NCI-H345 treated with DMSO at 0.1 percent for 48 hours (cell line): ENCODE measurements around the gene SHISA5.
A peak's percentile ranks its signal among the peaks of the same experiment; 100 is the strongest.
"Not testable (repeated sequence)": the region's sequence is repeated elsewhere in the genome, so short reads cannot be mapped to it uniquely, and the experiment has no call there.

Experiments used
- DNase-seq: peaks from one replicate; lab custom pipeline; 2025; ENCODE audit not compliant: unreplicated experiment; lab: John Stamatoyannopoulos, UW

Gene SHISA5

DNA sequence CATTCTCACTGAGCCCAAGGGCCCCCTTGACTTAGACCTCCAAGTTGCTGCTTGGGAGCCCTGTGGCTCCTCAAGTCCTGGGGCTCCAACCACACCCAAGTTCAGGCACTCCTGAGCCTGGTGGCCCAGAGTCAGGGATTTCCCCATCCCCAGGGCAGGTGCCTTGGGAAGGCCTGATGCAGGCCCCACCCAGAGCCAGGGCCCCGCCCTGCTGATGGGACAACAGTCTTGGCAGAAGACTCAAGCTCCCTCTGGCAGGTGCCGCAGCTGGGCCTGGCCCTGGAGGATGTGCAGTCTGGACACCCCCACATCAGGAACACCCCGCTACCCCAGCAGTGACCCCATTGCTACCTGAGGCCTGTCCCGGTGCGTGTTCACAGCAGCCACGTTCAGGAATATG, 17.7 kb upstream of the SHISA5 start:
- DNase-seq, result no peak

DNA sequence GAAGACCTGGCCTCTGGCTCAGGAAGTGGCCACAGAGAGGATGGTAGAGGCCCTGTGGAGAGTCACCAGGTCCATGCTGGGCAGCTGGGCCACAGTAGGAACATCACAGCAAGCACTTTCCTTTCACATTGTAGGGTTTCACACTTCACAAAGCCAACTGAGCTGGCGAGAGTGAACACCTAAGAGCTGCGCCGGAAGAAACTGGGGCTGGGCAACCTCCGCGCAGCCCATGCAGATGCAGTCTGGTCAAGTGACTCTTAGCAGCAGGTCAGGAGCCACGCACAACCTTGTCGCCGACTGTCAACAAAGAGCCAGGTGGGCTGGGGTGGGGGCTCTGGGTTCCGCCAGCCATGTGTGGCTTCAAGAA, 15.3 kb upstream of the SHISA5 start:
- no peak for DNase-seq

DNA sequence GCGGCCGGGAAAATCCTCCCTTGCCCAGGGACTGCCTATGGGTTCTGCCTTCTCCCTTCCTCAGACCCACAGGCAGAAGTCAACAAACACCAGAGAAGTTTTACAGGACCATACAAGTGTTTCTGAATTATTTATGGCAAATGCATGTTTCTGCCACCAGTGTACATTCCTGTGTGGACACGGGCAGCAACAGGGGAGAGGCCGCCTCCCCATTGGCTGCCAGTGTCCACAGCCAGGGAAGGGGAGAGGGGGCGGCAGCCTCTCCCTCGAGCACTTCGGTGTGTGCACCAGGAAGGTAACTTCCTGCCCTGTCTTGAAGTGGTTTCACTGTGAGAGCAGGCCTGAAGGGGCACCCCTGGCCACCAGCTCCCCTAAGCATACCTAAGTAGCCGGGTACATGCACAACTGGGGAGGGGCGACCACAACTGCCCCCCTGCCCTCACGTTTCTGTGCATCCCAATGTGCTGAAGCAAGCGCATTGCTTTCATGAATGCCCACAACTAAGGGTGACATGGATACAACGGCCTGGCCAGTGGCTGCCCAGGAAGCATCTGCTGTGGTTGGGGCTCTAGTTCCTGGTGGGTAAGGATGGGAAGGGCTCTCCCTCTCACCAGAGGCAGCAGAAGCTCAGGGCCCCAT, 14.8 kb upstream of the SHISA5 start:
- no peak for DNase-seq

DNA sequence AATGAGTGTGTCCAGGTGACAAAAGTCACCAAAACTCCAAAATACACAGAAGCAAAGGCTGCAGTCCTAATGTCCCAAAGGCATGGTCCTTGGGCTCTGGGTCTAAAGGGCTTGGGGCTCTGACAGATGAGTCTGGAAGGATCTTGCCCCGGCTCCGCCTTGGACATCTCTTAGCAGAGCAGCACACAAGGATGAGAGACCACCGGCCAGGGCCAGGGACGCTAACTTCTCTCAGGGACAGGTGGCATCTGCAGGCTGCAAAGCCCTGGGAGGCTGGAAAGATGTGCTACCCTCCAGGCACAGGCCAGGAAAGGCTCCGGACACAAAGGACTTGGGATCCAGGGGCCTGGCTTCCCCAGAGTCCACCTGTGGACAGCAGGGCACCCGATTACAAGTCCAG, 14.1 kb upstream of the SHISA5 start:
- DNase-seq, result no peak

DNA sequence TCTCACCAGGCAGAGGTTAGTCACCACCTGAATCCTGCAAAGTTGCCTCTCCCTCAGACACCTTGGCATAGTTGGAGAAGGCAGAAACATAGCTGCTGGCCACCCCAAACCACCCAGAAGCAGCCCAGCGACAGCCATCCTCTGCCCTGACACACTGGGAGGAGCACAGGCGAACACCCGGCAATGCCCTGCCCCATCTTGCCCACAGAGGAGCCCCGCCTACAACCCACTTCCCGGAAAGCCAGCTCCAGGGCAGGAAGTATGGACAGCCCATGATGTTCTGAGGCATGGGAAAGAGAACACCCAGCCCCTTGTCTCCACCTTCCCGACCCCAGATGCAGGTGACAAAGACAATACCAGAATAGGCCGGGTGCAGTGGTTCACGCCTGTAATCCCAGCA, 12.6 kb upstream of the SHISA5 start:
- DNase-seq, result no peak

DNA sequence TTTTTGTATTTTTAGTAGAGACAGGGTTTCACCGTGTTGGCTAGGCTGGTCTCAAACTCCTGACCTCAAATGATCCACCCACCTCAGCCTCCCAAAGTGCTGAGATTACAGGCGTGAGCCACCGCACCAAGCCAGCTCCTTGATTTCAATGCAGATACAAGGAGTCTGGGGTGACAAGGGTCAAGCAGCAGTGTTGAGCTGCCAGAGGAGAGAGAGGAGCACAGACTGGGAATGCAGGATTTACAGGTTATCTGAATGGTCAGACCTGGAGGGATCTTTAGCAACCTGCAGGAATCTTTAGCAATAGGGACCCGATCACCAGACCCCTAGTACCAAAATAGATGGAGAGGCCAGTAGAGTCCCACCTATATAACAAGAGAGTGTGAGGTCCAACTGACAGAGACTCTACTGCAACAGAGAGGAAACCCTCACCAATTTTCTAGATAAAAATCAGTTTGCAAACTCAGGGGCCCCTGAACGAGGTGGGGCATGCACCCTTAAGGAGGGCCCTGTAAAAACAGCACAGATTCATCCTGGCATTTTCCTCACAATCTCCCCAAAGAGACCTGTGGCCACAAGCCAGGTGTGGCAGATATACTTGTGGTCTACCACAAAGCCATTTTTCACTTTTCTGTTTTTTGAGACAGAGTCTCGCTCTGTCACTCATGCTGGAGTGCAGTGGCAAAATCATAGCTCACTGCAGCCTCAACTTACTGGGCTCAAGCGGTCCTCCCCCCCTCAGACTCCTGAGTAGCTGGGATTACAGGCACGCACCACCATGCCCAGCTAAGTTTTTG, 10.7 kb upstream of the SHISA5 start:
- DNase-seq, result no peak

DNA sequence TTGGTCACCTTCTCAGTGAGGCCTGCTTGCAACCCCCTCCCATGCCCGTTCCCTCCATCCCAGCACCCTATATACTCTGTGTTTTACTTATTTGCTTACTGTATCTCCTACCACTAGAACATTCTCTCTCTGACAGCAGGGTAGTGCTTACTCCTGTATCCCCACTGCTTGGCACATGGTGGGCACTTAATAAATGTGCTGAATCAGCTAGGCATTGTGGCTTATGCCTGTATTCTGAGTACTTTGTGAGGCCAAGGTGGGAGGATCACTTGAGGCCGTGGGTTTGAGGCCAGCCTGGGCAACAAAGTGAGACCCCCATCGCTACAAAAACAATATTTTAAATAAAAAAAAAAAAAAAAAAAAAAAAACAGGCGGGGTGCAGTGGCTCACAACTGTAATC, 7.6 kb upstream of the SHISA5 start:
- no peak for DNase-seq

DNA sequence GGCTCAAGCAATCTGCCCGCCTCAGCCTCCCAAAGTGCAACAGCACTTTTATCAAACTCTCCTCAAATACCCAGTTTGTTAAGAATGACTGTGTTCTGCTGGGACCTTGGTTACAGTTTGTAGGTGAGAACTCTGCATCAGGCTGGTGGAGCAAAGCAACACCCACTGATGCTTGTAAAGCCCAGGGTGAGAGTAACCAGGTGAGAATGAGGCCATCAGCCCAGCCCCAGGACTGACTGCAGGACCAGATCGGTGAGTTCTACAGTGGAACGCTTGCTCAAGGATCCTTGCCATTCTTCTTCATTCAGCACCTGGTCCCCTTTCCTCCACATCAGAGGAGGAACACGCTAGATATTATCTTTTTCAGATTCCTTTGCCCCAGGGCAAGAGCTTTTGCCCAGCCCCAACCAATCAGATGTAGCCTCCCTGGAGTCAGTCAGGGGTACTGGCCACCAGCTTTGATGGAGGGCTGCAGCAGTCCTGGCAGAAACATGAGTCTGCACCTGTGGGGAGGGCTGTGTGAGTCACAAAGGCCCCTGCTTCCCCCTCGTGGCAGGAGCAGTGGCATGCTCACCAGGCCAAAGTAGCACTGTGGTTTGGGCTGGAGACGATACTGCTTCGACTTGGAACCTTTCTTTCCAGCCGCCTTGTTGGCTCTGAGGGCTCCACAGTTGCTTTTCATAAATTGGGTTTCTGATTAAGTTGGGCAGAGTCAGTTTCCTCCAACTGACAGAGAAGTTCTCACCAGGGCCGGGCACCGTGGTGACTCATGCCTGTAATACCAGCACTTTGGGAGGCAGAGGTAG, 3.5 kb upstream of the SHISA5 start:
- DNase-seq, result peak; percentile 11

DNA sequence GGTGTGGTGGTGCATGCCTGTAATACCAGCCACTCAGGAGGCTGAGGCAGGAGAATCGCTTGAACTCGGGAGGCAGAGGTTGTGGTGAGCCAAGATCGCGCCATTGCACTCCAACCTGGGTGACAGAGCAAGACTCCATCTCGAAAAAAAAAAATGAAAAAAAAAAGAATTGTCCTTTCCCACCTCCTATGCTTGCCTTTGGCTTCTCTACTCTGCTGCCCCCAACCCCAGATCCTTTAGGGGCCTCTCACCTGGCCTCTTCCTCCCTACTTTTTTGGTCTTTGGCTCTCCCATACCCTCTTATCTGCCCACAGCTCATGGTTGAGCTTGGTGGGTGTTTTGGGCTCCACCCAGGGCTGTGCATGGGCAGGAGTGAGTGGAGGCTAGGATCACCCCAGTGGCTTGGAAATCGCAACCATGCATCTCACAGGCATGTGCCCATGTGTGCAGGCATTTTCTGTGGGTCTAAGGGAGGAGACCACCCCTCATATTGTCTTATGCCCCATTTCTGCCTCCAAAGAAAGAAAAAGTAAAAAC, 2.1 kb upstream of the SHISA5 start:
- DNase-seq, result no peak

DNA sequence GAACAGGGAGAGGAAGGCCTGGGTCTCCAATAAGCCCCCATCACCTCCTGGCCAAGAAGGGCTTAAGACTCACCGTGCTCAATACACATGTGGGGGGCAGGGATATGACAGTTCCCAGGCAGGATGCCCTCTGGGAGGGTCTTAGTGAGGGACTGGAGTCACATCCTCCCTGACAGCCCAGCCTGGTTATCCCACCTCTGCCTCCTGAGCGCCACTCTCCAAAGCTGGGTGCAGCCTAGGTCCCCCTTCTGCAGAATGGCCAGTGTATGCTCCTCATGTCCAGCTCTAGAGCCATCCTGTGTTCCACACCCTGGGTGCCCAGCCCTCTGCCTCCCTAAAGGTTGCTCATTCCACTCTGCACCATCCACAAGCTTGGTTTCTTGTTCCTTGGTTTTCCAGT, 1.2 kb upstream of the SHISA5 start:
- no peak for DNase-seq

DNA sequence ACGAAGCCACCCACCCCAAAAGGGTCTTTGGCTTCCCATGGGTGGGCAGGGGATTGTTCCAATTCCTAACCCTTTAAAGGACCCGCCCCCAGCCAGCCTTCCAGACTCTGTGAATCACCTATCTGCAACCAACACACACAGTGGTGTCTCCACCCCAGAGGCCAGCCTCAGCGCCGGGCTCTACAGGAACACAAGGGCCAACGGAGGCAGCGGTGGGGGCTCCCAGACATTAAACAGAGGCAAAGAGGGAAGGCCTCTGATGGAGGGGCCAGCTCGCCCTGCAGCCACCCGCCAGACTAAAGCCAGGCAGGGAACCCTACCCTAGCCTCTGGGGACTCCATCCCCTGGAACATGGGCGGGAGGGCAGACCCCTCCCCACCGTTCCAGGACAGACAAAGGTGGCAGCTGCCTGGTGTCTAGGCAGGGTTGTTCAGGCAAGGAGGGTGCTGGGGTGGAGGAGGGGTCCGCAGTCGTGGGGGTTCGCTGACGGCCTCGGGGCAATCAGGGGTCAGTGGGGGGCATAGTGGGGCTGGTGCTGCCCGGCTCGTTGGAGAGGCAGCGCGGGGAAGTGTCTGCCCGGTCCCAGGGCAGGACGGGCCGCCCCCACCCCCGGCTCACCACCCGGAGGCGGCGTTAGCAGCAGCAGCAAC, 448 bp downstream of the SHISA5 start:
- DNase-seq, result no peak

DNA sequence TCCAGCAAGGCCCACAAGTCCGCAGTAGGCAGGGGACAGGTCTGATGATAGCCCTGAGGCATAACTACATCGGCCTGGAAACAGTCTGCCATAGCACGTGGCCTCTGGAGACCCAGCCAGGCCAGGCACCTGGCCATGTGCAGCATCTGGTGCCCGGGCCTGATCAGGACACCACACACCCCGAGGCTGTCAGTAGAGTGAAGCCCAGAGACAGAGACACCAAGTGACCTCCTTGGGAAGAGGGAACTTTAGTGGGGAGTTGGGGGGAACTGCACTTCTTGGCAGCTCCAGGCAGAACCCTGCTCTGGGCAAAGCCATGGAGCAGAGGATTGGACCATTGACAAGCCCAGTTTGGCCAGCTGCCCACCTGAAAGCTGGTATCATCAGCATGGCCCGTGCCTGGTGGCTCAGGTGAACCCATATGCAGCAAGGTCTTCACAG, 1.2 kb downstream of the SHISA5 start:
- DNase-seq, result no peak

DNA sequence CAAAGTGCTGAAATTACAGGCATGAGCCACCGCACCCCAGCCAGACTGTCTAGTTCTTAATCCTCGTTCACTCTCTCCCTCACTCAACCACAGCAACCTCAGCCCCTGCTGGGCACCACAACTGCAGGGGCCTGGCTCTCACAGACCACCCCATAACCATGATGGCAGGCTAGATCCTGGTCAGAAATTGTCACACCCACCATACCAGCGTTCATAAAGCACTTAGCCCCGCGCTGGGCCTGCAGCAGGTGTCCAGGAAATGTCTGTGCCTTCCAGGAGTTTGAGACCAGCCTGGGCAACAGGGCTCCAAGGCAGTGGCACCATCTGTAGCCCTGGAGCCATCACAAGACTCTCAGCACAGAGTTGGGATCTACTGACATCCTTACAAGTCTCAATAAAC, 1.9 kb downstream of the SHISA5 start:
- no peak for DNase-seq

DNA sequence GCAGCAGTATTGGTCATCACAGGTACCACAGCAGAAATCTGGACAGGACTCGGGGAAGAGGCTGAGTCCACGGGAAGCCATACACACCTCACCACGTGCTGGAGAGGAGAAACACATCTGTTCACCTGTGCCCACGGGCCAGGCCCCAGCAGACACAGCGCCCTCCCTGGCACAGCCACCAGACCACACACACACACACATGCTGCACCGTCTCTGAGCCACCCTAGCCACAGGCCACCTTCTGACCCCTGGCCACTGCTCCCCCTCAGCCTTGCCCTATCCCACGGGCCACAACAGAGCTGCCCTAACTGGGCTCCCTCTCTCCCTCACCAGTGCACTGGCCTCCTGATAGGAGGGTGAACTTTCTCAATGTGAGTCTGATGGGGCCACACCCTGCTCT, 2.8 kb downstream of the SHISA5 start:
- DNase-seq, result no peak

DNA sequence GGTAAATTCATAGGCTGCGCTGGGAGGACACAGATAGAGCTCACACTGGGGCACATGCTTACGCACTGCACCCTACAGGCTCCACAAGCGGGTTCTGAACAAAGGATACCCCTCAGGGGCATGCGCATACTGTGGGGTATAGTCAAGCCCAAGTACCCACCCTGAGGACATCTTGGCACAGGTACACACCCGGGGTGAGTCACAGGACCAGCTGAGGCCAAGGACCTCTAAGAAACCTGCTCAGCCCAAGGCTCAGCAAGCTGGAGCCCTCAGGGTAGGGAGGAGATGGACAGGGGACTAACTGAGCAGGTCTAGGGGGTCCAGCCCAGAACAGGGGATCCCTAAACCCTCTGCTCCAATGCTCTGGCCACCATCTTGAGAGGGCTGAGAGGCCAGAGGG, 3.3 kb downstream of the SHISA5 start:
- DNase-seq, result no peak

DNA sequence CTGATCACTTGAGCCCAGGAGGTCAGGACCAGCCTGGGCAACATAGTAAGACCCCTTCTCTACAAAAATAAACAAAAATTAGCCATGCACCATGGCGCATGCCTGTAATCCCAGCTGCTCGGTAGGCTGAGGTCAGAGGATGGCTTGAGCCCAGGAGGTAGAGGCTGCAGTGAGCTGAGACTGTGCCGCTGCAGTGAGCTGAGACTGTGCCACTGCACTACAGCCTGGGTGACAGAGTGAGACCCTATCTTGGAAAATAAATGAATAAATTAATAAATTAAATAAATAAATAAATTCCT, 10.8 kb downstream of the SHISA5 start:
- no peak for DNase-seq

DNA sequence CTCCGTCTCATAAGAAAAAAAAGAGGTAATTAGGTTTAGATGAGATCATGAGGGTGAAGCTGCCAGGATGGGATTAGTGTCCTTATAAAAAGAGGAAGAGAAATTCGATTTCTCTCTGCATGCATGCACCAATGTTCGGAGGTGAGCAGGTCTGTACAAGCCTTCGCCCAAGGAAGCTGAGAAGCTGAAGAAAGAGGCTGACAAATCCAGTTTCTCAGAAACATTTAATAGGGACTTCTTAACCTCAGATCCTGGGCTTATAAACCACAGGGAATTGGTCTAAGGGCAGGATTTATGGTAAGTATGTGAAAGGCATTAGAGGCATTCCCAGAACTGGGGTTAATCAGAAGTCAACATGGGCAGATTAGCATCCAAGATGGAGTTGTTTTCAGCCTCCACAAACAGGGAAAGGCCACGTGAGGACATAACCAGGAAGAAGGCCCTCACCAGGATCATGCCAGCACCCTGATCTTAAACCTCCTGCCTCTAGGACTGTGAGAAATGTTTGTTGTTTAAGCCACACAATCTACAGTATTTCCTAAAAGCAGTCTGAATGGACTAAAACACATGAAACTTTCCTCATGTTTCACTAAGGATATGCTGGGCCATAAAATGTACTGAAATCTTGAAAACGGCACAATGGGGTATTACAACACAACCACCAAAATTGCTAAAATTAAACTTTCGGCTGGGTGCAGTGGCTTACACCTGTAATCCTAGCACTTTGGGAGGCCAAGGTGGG, 11.3 kb downstream of the SHISA5 start:
- no peak for DNase-seq

DNA sequence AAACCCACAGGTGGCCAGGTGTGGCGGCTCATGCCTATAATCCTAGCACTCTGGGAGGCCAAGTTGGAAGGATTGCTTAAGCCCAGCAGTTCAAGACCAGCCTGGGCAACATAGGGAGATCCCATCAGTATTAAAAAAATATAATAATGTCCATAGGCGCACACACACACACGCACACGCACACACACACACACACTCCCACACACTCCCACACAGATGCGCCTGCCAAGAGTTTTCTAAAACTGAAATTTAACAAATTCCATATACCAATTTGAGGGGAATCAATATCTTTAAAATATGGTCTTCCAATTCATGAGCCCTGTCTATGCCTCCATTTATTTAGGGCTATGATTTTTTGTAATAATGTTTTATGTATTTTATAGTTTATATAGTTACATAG, 17.0 kb downstream of the SHISA5 start:
- DNase-seq, result no peak

DNA sequence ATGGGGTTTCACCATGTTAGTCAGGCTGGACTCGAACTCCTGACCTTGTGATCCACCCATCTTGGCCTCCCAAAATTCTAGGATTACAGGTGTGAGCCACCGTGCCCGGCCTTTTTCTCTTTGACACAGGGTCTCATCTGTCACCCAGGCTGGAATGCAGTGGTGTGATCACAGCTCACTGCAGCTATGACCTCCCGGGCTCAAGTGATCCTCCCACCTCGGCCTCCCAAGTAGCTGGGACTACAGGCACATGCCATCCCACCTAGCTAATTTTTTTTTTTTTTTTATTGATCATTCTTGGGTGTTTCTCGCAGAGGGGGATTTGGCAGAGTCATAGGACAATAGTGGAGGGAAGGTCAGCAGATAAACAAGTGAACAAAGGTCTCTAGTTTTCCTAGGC, 21.2 kb downstream of the SHISA5 start:
- DNase-seq, result not testable (repeated sequence)

DNA sequence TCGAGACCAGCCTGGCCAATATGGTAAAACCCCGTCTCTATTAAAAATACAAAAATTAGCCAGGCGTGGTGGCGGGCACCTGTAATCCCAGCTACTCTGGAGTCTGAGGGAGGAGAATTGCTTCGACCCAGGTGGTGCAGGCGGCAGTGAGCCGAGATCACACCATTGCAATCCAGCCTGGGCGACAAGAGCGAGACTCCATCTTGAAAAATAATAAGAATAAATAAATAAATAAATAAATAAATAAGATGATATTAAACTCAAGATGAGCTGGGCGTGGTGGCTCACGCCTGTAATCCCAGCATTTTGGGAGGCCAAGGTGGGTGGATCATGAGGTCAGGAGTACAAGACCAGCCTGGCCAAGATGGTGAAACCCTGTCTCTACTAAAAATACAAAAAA, 23.1 kb downstream of the SHISA5 start:
- DNase-seq, result not testable (repeated sequence)
